Tibial nerve (tissue), 4 donors: ENCODE measurements around the gene HIF1A.

Experiments used
- CTCF ChIP-seq, 5 experiments: fragments of 200-600 bp in 3 of 5; fragments of 450-650 bp in 2 of 5; sonication (generic) in 3 of 5; IDR thresholded peaks; one replicate each; pipeline ENCODE4 v1.5.1; 2016 to 2019; ENCODE audit warnings: antibody characterized with exemption in 5 of 5, mild to moderate bottlenecking in 3 of 5, moderate library complexity in 2 of 5
- EP300 ChIP-seq, 2 donors: sonication (generic); formaldehyde crosslinking; IDR thresholded peaks; one replicate each; pipeline ENCODE4 v1.6.1; 2017; ENCODE audit warnings: antibody characterized with exemption in 2 of 2, mild to moderate bottlenecking in 1 of 2

- TF ChIP-seq EP300 (IDR thresholded peaks at IDR 0.05) (no peak), CTCF (IDR thresholded peaks at IDR 0.05) (no peak)
Observed at GRCh38 chr14:61690039-61690438, 5.3 kb upstream of the HIF1A start.
